HL-60/S4 treated with phorbol 12-myristate 13-acetate at 8.2 ng/mL for 4 days and 3 days (cell line): ENCODE data around the gene YKT6.
"Not testable (repeated sequence)": the region's sequence is repeated elsewhere in the genome, so short reads cannot be mapped to it uniquely, and the experiment has no call there.

ENCODE experiments used
- in situ Hi-C: fragments of 300-500 bp; cut with MboI; formaldehyde crosslinking; loops from 2 replicates; pipeline ENCODE4 v1.15.0; 2022; ENCODE audit warnings: low sequenced_read_pairs

The YKT6 gene

DNA sequence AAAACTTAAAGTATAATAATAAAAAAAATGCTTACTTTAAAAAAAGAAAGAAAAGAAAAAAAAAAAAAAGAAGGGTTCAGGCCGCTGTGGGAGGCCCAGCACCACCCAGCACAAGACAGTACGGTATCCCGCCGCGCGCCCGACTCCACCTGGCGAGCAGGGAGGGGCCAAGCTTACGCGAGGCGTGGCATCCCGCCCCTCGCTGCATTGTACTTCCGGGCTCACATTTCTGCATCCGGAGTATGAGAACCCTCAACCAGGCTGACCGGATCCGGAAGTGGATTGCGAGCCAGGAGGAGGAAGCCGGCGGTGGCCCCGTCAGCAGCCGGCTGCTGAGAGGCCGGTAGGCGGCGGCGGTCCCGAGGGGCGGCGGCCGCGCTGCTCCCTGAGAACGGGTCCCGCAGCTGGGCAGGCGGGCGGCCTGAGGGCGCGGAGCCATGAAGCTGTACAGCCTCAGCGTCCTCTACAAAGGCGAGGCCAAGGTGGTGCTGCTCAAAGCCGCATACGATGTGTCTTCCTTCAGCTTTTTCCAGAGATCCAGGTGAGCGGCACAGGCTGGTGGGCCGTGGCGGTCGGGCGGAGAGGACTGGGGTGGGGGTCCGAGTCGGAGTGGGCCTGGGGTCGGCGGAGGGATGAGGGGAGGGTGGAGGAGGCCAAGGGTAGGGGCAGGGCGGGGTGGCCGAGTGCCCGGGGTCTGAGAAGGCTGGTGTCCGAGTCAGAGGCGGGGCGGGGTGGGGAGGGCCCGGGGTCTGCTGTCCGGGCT lies at the start of gene YKT6:
Gene YKT6, plus strand, starts transcription at position 280 of the 763 bp plus-strand sequence. Its CDS starts 158 bp downstream, at position 438.
- in situ Hi-C loops, result no loop called here

DNA sequence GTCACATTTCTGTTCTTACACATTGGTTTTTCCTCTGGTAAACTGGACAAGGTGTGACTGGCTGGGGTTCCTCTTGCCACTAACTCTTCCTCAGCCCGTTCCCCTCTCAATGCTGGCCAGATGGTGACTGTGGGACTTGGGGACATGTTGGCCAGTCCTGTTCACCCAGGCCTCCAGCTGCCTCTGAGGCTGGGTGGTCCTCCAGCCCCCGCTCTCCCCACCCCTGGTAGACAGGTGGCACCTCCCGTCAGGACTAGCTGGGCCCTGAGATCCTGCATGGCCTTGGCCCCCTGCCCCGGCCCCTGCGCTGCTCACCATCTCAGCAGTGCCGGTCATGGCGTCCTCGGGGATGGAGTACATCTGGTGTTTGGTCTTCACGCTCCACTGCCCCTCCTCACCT lies 48.8 kb upstream of the YKT6 start:
- in situ Hi-C loops, result no loop called here

DNA sequence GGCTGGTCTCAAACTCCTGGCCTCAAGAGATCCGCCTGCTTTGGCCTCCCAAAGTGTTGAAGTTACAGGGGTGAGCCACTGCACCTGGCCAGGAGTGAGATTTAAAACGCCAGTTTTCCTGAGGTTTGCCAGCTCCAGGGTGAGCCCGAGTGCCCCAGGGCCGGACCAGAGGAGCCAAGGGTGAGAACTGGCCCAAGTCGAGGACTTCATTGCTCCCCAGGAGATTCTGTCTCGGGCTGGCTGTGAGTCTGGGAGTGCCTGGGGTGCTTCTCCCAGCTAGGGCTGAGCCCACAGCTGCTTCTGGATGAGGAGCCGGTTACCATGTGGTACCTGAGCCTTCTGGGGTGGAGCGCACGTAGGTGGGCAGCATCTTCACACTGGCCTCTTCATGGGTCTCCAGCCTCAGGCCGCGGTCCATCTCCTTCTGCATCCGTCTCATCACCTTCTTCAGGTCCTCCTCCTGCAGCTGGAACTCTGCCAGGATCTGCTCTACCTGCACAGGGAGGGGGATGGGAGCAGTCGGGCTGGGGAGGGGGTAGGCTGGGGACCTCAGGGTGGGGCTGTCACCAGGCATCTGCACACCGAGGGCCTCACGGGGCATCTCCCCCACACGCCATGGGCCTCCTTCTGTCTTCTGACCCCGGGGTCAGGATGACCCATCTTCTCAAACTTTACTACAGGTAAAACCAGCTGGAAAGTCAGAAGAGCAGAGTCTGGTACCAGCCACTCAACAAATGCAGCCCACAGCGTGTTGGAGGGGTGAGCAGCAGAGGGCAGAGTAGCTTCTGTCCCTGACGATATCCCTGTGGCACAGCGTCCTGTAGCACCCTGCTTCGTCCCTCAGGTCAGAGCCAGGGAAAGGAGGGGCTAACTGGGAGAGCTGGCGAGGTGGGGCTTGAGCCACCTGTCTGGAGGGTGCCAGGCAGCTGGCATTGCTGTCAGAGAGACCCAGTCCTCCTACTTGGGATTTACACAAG lies 47.5 kb upstream of the YKT6 start:
- in situ Hi-C loops, result no loop called here

DNA sequence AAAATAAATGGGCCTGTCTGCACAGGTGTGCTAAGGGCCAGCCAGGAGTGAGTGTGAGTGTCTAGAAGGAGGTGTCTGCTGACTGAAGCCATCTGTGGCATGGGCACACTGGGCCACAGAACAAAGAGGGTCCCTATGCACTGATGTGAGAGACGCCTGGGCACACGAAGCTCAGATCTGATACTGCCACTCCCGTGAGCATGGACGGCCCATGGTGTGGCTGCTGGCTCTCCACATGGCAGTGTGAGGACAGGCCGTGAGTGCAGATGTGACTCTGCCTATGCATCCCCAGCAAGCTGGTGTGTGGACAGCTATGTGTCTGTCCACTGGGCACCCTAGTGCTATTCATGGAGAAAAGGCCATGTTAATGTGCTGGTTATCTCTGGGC lies 46.8 kb upstream of the YKT6 start:
- in situ Hi-C loops, result no loop called here

DNA sequence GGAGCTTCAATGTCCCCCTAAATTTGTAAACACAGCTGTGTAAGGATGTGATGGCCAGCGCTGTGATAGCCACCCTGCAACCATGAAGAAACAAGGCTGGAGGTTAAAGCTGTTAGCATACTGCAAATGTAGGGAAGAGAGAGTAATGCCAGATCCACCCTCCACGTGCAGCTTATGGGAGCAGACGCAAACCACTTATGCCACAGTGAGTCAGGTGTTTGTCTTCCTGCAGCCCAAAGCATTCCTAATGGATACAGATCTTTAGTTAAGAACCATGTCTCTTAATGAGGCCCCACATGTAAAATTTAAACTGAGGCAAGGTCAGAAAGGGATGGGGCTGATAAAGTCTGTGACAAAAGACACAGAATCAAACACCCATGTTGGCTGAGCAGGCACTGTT lies 46.1 kb upstream of the YKT6 start:
- in situ Hi-C loops, result no loop called here

DNA sequence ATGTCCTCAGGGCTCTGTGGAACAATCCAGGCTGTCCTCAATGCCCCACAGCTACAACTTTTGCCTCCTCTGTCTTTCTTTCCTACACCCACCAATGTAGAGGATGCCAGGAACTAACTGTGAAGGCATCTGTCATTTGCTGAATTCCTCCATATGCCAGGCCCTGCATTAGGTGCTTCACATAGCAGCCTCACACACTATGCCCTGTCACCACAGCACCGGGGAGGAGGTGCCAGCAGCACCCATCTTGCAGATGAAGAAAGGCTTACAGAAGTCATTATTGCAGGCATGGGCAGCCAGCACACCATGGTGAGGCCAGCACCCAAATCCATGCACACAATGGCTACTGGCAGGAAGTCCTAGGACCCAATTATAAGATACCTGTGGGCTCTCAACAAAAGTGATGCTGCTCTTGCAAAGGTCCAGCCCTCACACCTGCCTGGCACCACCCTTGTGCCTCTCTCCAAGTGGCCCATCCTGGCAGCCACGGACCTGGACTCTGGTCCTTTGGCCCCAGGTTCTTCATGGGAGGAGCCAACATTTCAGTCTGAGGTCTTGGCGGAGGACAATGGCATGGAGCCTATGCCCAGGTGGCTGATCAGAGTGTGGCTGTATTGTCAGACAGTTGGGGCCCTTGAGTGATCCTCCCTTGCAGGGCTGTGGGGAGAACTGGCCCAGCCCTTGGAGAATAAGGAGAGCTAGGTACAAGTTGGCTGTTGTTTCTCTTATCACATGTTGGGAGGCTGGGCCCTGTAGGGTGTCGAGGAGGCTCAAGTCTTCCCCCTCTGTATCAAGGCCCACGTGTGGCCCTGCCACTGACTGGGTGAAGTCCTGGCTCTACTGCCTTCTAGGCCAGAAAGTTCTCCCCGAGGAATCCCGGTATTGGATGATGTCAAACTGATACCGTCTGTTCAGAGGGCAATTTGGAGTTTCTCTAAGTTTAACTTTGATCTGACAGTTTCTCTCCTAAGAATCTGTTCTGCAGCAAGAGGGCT lies 45.3 kb upstream of the YKT6 start:
- in situ Hi-C loops, result no loop called here

DNA sequence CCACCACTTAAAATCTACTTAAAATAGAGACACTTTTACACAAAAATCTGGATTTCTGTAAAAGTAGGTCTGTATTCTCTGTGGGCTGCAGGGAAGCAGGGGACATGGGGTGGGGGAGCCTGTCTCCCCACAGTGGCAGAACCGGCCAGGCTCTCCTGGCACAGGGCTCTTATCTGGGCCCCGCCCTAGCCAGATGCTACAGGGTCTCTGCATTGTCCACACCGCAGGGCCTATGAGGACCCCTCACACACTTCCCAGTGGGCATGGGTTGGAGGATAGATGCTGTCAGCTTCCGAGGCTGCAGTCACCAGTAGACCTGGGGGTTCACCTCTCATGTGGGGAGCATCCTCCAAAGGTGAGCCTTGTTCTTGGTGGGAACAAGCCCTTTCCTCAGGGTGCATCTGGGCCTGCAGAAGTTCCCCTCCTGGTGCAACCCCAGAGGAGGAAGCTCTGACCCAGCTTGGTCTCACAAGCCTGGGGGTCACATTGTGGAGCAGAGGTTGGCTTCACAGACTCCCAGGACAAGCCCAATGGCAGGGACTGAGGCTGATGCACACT lies 44.2 kb upstream of the YKT6 start:
- in situ Hi-C loops, result no loop called here

DNA sequence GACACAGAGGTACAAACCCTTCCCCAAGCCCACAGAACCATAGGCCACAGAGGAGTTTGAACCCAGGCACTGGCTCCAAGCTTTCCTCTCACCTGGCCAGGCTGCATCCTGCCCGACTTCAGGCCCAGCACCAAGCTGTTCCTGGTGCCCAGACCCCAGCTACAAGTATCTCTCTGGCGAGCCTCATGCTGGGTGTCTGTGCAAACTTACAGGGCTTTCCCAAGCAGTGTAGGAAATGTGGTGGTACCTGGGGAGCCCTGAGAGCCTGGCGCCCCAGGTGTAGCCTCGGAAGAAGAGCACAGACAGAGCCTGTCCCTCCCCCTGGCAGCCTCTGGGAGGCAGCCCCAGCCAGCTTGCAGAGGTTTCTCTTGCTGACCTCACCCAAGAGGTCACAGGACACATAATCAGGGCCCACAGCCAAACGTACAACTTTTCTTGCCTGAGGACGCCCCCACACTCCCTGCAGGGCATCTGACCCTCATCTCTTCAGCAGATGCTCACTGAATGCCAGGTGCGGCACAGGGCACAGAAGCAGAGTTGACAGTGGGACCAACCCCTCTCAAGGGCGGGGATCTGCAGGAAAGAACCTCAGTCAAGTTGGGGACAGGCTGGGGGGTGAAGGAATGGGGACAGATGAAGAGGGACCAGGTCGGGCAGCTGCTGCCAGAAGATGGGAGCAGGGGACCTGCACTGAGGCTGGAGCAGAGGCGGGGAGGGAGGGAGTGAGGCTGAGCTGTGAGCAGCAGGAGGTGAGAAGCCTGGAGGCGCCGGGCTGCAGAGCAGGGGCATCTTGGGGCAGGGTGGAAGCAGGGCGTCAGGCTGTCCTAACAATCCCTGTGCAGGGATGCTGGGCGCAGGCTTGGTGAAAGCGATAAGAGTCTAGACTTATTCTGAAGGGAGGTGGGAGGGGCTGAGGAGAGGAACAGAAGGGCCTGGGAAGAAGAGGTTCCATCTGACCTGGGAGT lies 43.4 kb upstream of the YKT6 start:
- in situ Hi-C loops, result no loop called here

DNA sequence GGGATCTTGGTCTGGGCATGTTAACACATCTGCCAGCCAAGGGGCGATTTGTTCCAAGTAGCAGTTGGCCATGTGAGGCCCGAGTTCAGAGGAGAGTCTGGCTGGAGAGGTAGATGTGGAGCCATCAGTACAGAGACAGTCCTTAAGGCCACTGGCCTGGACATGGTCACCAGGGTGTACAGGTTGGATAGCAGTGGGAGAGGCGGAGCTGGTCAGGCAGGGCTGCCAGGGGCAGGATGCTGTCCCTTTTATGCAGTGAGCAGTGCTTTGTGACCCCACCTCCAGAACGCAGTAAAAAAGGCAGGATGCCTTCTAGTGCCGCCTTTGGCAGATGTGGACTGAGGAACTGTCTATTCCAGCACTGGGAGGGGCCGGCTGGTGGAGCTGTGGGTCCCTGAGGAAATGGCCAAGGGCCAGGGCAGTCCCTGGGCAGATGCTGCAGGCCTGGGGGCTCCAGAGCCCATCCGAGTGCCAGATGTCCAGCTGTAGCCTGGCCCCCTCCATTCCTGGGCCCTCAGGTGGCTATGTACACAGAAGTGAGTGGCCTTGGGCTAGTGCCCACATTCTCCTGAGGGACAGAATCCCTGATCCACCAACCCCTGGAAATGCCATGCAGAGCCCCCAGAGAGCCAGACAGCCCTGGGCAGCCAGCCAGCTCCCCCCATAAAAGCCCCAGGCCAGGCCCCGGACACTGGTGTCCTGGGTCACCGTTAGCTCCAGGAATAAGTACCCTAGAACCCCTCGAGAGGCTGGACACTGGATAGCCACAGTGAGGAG lies 42.5 kb upstream of the YKT6 start:
- in situ Hi-C loops, result no loop called here

DNA sequence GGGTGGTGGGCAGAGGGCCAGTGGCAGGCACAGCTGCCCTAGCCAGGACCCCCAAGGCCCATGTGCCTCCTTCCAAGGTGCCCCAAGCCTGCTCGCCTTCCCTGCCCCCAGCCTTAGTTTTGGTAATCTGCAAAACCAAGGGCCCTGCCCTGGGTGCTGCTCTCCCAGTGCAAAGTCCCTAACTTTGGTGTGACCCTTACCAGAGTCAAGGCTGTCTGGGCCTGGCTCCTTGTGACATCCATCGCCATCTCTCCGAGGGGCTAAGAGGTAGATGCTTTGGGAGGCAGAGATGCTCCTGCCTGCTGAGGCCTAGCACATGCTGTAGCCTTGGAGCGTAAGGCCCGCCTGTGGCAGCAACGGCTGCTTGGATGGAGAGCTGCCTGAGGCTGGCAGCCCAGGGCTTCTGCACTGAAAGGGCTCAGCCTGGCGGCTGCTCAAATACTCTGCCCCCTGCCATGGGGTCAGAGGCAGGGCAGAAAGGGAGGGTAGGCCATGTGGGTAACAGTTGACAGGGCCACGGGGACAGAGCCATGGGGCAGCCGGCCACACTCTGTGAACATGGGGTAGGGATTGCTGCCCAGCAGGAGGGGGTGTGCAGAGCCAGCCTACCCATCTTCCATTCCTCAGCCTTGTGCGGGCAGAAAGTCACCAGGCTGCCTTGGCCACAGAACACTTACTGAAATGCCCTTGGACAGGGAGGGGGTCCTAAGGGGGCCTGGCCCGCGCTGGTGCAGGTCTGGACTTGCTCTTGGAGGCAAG lies 41.7 kb upstream of the YKT6 start:
- in situ Hi-C loops, result no loop called here

DNA sequence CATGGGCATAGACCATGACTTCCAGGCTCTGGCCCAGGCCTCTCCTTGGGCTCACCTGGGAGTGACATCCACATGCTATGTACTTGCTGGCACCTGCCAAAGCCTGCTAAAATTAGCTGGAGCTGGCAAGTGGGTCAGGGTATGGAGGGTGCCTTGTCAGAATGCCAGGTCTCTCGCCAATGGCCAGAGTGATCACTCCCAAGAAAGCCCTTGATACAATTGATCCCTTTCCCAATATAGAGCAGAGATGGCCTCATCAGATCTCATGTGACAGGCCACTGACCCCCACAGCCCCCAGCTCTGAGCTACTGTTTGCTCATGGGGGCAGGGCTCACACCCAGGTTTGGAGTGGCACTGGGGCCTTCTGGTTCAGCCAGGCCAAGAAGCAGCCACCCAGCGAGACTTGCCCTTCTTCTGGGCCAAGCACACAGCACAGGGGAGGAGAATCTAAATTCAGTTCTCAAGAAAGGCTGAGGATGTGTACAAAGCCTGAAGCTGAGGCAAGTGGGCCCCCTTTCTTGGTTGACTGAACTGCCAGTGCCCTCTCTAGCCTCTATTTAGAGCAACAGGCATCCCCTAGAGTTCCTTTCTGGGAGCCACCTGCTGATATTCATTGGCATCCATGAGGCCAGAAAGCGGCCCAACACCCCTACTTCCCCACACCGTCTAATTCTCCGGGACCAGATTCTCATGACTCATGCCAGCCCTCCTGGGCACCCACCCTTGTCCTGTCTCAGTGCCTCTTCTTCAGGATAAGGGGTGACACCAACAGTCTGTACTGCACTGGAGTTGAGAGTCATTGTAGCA lies 40.8 kb upstream of the YKT6 start:
- in situ Hi-C loops, result no loop called here

DNA sequence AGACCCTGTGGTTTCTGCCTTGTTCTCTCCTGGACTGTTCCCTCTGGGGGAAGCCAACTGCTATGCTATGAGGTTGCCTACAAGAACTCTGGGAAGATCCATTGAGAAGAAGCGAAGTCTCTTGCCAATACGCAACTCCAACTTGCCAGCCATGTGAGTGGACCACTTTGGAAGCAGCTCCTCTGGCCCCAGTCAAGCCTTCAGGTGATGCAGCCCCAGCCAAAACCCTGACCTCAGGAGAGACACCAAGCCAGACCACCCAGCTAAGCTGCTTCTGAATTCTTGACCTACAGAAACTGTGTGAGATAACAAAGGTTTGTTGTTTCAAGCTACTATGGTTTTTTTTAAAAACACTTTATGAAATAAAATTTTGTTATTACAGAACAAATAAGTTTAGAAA lies 39.4 kb upstream of the YKT6 start:
- in situ Hi-C loops, result no loop called here

DNA sequence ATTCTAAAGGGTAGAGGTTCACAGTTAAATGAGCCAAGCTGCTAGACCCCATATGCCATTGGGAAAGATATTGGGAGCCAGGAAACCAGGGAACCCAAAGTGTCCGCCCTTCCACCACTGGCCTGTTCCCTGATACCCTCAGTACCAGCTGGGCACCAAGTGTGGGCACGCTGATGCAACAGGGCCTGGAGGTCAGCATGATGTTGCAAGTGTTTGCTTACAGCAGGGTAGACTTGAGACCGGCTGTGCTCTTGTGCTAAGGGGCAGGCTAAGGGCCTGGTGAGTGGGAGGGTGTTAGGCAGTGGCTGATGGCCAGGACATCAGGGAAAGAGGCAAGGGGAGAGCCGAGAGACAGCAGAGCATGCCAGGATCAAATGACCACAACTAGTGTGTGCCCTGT lies 38.6 kb upstream of the YKT6 start:
- in situ Hi-C loops, result no loop called here

DNA sequence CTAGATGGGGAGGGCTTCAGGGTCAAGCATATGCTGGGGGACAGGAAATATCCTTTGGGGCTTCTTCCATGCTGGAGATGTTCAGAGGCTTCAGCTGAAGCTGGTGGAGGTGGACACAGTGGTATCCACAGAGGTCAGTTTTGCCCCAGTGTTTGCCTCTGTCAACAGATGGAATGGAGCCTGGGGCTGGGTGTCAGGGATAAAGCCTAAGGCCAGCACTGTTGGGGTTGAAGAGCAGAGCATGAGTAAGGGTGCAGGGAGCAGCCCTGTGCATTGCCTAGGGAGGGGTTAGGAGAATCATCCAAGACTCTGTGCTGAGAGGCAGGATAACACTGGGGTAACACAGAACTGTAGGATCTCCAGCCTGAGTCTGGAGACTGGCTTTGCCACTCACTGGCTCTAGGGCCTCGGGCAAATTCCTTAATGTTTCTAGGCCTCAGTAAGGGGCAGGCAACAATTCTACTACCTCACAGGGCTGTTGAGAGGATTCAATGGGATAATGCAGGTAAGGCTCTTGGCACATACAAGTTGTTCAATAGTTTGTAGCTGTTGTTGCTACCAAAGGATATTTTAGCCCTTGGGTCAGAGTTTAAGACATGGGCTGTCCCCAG lies 37.9 kb upstream of the YKT6 start:
- in situ Hi-C loops, result no loop called here

DNA sequence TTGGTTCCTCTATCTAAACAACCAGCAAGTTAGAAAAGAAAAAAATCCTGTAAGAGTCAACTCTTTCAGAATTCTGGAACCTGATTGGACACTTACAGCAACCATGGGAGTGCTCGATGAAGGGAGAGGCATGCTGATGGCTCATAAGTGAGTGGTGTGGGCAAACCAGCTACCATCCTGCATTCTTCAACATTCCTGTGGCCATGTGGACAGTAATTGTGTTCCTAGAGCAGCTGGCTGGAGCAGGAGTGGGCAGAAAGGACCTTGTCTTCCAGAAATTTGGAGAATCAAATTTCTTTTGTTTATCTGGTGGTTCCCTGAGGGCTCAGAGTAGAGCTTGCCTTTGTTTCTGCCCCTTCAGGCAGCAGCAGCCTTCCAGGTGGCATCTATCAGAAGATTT lies 37.2 kb upstream of the YKT6 start:
- in situ Hi-C loops, result no loop called here

DNA sequence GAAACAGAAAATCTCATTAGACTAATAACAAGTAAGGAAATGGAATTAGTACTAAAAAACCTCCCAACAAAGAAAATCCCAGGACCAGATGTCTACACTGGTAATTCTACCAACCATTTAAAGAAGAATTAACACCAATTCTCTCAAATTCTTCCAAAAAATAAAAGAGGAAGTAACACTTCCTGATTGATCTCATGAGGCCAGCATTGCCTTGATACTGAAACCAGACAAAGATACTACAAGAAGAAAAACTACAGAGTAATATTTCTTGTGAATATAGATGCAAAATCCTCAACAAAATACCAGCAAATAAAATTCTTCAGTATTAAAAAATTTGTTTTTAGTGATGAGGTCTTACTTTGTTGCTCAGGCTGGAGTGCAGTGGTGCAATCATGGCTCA lies 32.9 kb upstream of the YKT6 start:
- in situ Hi-C loops, result no loop called here

DNA sequence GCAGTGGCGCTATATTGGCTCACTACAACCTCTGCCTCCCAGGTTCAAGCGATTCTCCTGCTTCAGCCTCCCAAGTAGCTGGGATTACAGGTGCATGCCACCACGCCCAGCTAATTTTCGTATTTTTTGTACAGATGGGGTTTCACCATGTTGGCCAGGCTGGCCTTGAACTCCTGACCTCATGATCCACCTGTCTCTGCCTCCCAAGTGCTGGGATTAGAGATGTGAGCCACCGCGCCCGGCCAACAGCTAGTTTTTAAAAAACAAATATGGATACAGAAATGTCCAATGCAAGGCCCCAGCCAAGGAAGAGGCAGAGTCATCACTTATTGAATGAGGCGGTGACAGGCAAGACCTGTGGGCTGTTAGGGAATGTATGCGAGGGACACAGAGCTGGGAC lies 28.9 kb upstream of the YKT6 start:
- in situ Hi-C loops, result not testable (repeated sequence)
